Adrenal gland (tissue), 5 donors: Measurements from ENCODE around the gene USP6NL.

Experiments used
- CTCF ChIP-seq, 6 experiments: fragments of 450-650 bp in 4 of 6; fragments of 200-600 bp in 2 of 6; sonication (generic) in 1 of 6; IDR thresholded peaks; 1 replicate in 5 of 6; 2 replicates in 1 of 6; pipeline versions ENCODE4 v1.5.1 to v1.8.0; 2016 to 2021; ENCODE audit warnings: antibody characterized with exemption in 6 of 6, mild to moderate bottlenecking in 2 of 6, moderate library complexity in 1 of 6
- POLR2A ChIP-seq, 2 donors: fragments of 450-650 bp; IDR thresholded peaks; one replicate each; pipeline ENCODE4 v1.6.1; 2017; ENCODE audit warnings: antibody characterized with exemption in 2 of 2, mild to moderate bottlenecking in 2 of 2, moderate library complexity in 1 of 2
- donor health status: DM: no; HTN: no; CAD: no.

DNA sequence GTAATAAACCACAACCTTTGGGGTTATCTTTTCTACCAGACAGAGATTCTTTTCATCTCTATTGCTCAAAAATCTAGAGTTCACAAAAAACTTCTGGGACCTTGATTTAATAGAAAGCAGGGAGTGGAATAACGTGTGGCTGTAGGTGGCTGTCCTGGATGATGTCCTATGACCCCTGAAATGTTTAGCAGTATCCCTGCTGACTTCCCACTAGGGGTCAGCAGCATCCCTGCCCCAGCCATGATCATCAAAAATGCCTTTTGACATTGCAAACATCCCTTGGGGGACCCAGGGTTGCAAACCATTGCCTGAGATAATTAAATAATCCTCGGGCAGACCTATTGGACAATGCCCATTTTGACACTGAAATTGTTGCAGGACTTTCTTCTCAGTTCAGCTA is 177.1 kb downstream of the USP6NL start:
- TF ChIP-seq CTCF (IDR thresholded peaks at IDR 0.05) (peak in 1 of 6 experiments; percentile 13), POLR2A (IDR thresholded peaks at IDR 0.05) (no peak)
